ENCODE results near the gene PTPRM.

- TF ChIP-seq, protein P1, sequence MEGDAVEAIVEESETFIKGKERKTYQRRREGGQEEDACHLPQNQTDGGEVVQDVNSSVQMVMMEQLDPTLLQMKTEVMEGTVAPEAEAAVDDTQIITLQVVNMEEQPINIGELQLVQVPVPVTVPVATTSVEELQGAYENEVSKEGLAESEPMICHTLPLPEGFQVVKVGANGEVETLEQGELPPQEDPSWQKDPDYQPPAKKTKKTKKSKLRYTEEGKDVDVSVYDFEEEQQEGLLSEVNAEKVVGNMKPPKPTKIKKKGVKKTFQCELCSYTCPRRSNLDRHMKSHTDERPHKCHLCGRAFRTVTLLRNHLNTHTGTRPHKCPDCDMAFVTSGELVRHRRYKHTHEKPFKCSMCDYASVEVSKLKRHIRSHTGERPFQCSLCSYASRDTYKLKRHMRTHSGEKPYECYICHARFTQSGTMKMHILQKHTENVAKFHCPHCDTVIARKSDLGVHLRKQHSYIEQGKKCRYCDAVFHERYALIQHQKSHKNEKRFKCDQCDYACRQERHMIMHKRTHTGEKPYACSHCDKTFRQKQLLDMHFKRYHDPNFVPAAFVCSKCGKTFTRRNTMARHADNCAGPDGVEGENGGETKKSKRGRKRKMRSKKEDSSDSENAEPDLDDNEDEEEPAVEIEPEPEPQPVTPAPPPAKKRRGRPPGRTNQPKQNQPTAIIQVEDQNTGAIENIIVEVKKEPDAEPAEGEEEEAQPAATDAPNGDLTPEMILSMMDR (IDR thresholded peaks at IDR 0.05; ENCODE audit: extremely low read depth in 1 of 2, insufficient read depth in 1 of 2, low read depth in 1 of 2, low read length in 2 of 2), result no peak
- TF ChIP-seq, protein P2, sequence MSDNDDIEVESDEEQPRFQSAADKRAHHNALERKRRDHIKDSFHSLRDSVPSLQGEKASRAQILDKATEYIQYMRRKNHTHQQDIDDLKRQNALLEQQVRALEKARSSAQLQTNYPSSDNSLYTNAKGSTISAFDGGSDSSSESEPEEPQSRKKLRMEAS (IDR thresholded peaks at IDR 0.05; ENCODE audit: insufficient read depth, insufficient read length), result no peak
- TF ChIP-seq POLR2A (IDR thresholded peaks at IDR 0.05; ENCODE audit: low read depth, low read length), result no peak
These were observed 814.8 kb downstream of the PTPRM start for GRCh38 chr18:8381821-8382459.

All from endothelial cell of umbilical vein (primary cell).